CD4-positive, alpha-beta T cell (primary cell): ENCODE data around the gene GPD2. TPM values are rescaled to one million over a fixed set of nuclear protein-coding genes. Genes with fewer than 3 reads are reported as not detected.

Source experiments
- ATAC-seq: fragments of 200-7000 bp; cut with Tn5 transposase; one replicate; pipeline ENCODE4 v1.10.0; 2022; ENCODE audit warnings: mild to moderate bottlenecking; ENCODE audit not compliant: poor library complexity
- CTCF ChIA-PET: fragments of 350-600 bp; sonication (Branson Sonifier 250); formaldehyde crosslinking; loops from one replicate; lab custom pipeline; 2021; ENCODE audit warnings: antibody characterized with exemption, inconsistent platforms; lab: Charles Lee
- POLR2A ChIA-PET: fragments of 350-600 bp; sonication (Branson Sonifier 250); formaldehyde crosslinking; loops from one replicate; lab custom pipeline; 2021; ENCODE audit warnings: antibody characterized with exemption, inconsistent platforms; lab: Charles Lee
- DNase-seq, 14 experiments: peaks; one replicate each; pipeline ENCODE4 v3.0.0-alpha.2; 2013 to 2020; ENCODE audit warnings: mixed read lengths in 2 of 14
- H3K27ac ChIP-seq, 2 donors: one replicate each; pipeline versions ENCODE4 v1.5.1 to v1.7.0; 2013; ENCODE audit warnings: low read length in 2 of 2, low read depth in 1 of 2, mild to moderate bottlenecking in 1 of 2
- H3K27me3 ChIP-seq, 2 experiments: 1 replicate in 1 of 2; 2 replicates in 1 of 2; pipeline versions ENCODE4 v1.6.1 to v1.7.0; 2013; ENCODE audit warnings: low read length in 2 of 2, control low read depth in 1 of 2, mild to moderate bottlenecking in 1 of 2, moderate library complexity in 1 of 2; ENCODE audit not compliant: insufficient read depth in 2 of 2, control insufficient read depth in 1 of 2
- H3K36me3 ChIP-seq: one replicate; pipeline ENCODE4 v1.6.1; 2013; ENCODE audit warnings: low read length, control low read depth; ENCODE audit not compliant: insufficient read depth
- H3K4me1 ChIP-seq: one replicate; pipeline ENCODE4 v1.6.1; 2013; ENCODE audit warnings: low read length, control low read depth; ENCODE audit not compliant: insufficient read depth
- H3K4me3 ChIP-seq: one replicate; pipeline ENCODE4 v1.5.1; 2013; ENCODE audit warnings: mild to moderate bottlenecking, low read length, moderate library complexity
- H3K9me3 ChIP-seq, 2 experiments: 1 replicate in 1 of 2; 2 replicates in 1 of 2; pipeline versions ENCODE4 v1.6.1 to v1.7.0; 2013; ENCODE audit warnings: low read length in 2 of 2, mild to moderate bottlenecking in 2 of 2, control low read depth in 1 of 2, moderate library complexity in 1 of 2; ENCODE audit not compliant: control insufficient read depth in 1 of 2, insufficient read depth in 1 of 2
- H3K27ac Mint-ChIP-seq: one replicate; pipeline ENCODE4 v1.8.0; 2020; ENCODE audit warnings: mixed read lengths
- H3K27me3 Mint-ChIP-seq: one replicate; pipeline ENCODE4 v1.8.0; 2021; ENCODE audit warnings: mixed read lengths
- H3K36me3 Mint-ChIP-seq: one replicate; pipeline ENCODE4 v1.8.0; 2021; ENCODE audit warnings: low read depth, mixed read lengths
- H3K4me1 Mint-ChIP-seq: one replicate; pipeline ENCODE4 v1.8.0; 2021; ENCODE audit warnings: low read depth, mixed read lengths
- H3K4me3 Mint-ChIP-seq: one replicate; pipeline ENCODE4 v1.8.0; 2020; ENCODE audit warnings: mild to moderate bottlenecking, mixed read lengths
- H3K9me3 Mint-ChIP-seq: one replicate; pipeline ENCODE4 v1.8.0; 2020; ENCODE audit warnings: mixed read lengths
- CTCF ChIP-seq: fragments of 200-600 bp; IDR thresholded peaks from one replicate; pipeline ENCODE4 v1.8.0; 2022; ENCODE audit warnings: antibody characterized with exemption, mild to moderate bottlenecking
- intact Hi-C, 2 experiments: fragments of 100-400 bp; cut with DNase I in 1 of 2; cut with micrococcal nuclease in 1 of 2; formaldehyde crosslinking; loops; one replicate each; pipeline versions ENCODE4 v1.15.1 to v1.9.0; 2023 to 2025; cut with DNase I, micrococcal nuclease
- total RNA-seq, 174 experiments: library from RNA in 2 of 174; stranded (reverse) in 2 of 174; gene quantifications; one replicate each; pipeline ENCODE4 v1.2.3 and lab custom pipeline; 2021 to 2026

GPD2 gene
- total RNA-seq, 2 experiments from 2014 or later: 6.2 to 6.7 TPM

GRCh38 chr2:156540706-156541105 lies 104.5 kb downstream of the GPD2 start:
- DNase-seq (no peak), ATAC-seq (no peak)
- Histone ChIP-seq H3K9me3 (no peaks in the 10 kb centered on the region), H3K4me1 (no peaks in the 10 kb centered on the region), H3K4me3 (no peak overlapping the region), H3K27me3 (no peaks in the 10 kb centered on the region), H3K27ac (no peak overlapping the region), H3K36me3 (no peaks in the 10 kb centered on the region)
- intact Hi-C loops: no loop called here
- Mint-ChIP-seq H3K27ac (no peak overlapping the region), H3K27me3 (no peaks in the 10 kb centered on the region), H3K4me1 (peaks cover 20% of the 10 kb centered on the region), H3K36me3 (peaks cover 5% of the 10 kb centered on the region), H3K9me3 (no peaks in the 10 kb centered on the region), H3K4me3 (no peak overlapping the region)
- ChIA-PET CTCF (interaction anchor here (0.6 kb wide), 2 partner anchors 147 to 1278 kb away, joined by 3 to 5 read pairs; no protein-coding TSS in a partner anchor), POLR2A (no interaction called here)
- TF ChIP-seq CTCF: no peak

GRCh38 chr2:156541229-156541628 lies 105.0 kb downstream of the GPD2 start:
- no peaks in the 10 kb centered on the region for H3K9me3 Mint-ChIP-seq
- H3K36me3 ChIP-seq: no peaks in the 10 kb centered on the region
- no peaks in the 10 kb centered on the region for H3K27me3 ChIP-seq
- no peaks in the 10 kb centered on the region for H3K9me3 ChIP-seq
- H3K27me3 Mint-ChIP-seq: no peaks in the 10 kb centered on the region
- ATAC-seq (no peak), DNase-seq (no peak)
- no peak overlapping the region for H3K4me3 Mint-ChIP-seq
- no peak overlapping the region for H3K27ac Mint-ChIP-seq
- POLR2A ChIA-PET: no interaction called here
- no peak for TF ChIP-seq CTCF
- no peak overlapping the region for H3K4me3 ChIP-seq
- peaks cover 20% of the 10 kb centered on the region for H3K4me1 Mint-ChIP-seq
- H3K4me1 ChIP-seq: no peaks in the 10 kb centered on the region
- CTCF ChIA-PET: no interaction called here
- no peak overlapping the region for H3K27ac ChIP-seq
- intact Hi-C loops: no loop called here
- peaks cover 5% of the 10 kb centered on the region for H3K36me3 Mint-ChIP-seq

GRCh38 chr2:156541706-156542105 lies 105.5 kb downstream of the GPD2 start:
- intact Hi-C loops: no loop called here
- no peaks in the 10 kb centered on the region for H3K9me3 ChIP-seq
- CTCF ChIA-PET: no interaction called here

More at GRCh38 chr2:156541706-156542105, 105.5 kb downstream of the GPD2 start:
- Histone ChIP-seq H3K4me3 (no peak overlapping the region), H3K36me3 (no peaks in the 10 kb centered on the region), H3K27me3 (no peaks in the 10 kb centered on the region), H3K4me1 (no peaks in the 10 kb centered on the region), H3K27ac (no peak overlapping the region)
- DNase-seq: no peak
- no peak for TF ChIP-seq CTCF
- Mint-ChIP-seq H3K9me3 (no peaks in the 10 kb centered on the region), H3K27ac (no peak overlapping the region), H3K27me3 (no peaks in the 10 kb centered on the region), H3K36me3 (peaks cover 5% of the 10 kb centered on the region), H3K4me1 (peaks cover 20% of the 10 kb centered on the region), H3K4me3 (no peak overlapping the region)
- POLR2A ChIA-PET: no interaction called here
- no peak for ATAC-seq
